Stimulated activated CD4-positive, alpha-beta T cell treated with anti-CD3 and anti-CD28 coated beads, Interleukin-12 subunit alpha, Interleukin-12 subunit beta, amount 100 ng/mL, for 48 hours (primary cell): ENCODE measurements around the gene TAF6.

Experiments used
- DNase-seq, 3 donors: peaks; one replicate each; pipeline ENCODE4 v3.0.0-alpha.2; 2020; ENCODE audit warnings: low read depth in 2 of 3, low spot score in 1 of 3

TAF6 gene

DNA sequence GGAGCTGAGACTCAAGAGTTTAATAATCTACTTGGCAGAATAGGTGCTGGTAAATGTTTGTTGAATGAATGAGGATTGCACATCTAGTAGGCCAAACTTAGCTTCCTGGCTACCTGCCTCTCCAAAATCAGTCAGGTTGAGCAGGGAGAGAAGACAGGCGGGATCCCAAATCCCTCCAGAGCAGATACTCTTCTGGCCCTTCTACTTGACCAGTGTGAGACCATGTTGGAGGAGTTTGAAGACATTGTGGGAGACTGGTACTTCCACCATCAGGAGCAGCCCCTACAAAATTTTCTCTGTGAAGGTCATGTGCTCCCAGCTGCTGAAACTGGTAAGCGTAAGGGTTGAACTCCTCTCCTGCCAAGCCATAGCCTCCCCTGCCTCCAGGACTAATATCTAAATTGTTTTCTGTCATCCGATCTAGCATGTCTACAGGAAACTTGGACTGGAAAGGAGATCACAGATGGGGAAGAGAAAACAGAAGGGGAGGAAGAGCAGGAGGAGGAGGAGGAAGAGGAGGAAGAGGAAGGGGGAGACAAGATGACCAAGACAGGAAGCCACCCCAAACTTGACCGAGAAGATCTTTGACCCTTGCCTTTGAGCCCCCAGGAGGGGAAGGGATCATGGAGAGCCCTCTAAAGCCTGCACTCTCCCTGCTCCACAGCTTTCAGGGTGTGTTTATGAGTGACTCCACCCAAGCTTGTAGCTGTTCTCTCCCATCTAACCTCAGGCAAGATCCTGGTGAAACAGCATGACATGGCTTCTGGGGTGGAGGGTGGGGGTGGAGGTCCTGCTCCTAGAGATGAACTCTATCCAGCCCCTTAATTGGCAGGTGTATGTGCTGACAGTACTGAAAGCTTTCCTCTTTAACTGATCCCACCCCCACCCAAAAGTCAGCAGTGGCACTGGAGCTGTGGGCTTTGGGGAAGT is 5.4 kb upstream of the TAF6 start:
- DNase-seq = no peak

DNA sequence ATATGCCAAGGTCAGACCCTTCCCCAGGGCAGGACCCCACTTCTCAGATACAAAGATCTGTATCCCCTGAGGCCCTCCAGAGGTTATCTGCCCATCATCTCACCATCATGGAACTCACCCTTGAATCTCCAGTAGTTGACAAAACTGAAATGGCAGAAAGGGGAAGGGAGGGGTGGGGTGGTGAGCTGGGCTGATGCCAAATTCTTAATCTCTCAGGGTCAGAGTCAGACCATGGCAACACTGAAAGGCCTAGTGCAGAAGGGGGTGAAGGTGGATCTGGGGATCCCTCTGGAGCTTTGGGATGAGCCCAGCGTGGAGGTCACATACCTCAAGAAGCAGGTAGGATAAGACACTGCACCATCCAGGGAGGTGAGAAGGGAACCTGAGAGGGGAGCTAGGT is 3.4 kb upstream of the TAF6 start:
- DNase-seq = no peak

DNA sequence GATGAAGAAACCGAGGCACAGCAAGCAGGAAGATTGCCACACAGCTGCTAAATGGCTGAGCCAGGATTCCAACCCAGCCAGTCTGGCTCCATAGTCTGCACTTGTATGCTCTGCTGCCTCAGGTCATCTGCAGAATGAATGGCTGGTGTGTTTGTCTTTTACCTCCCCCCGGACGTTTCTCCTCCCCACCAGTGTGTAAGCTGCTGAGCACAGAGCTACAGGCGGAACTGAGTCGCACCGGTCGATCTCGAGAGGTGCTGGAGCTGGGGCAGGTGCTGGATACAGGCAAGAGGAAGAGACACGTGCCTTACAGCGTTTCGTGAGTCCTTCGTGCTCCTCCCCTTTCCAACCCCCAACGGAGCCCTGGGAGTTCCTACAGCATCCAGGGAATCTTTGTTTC is 2.9 kb upstream of the TAF6 start:
- DNase-seq = no peak

DNA sequence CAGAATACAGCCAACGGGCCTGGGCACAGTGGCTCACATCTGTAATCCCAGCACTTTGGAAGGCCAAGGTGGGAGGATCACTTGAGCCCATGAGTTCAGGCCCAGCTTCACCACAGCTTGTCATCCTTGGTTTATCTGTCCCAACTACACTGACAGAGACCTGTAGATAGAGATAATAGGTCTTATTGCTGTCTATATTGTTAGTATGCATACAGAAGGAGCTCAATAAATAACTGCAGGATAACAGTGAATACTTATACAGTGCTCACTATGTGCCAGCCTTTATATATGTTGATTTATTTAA is 1.5 kb upstream of the TAF6 start:
- no peak for DNase-seq

DNA sequence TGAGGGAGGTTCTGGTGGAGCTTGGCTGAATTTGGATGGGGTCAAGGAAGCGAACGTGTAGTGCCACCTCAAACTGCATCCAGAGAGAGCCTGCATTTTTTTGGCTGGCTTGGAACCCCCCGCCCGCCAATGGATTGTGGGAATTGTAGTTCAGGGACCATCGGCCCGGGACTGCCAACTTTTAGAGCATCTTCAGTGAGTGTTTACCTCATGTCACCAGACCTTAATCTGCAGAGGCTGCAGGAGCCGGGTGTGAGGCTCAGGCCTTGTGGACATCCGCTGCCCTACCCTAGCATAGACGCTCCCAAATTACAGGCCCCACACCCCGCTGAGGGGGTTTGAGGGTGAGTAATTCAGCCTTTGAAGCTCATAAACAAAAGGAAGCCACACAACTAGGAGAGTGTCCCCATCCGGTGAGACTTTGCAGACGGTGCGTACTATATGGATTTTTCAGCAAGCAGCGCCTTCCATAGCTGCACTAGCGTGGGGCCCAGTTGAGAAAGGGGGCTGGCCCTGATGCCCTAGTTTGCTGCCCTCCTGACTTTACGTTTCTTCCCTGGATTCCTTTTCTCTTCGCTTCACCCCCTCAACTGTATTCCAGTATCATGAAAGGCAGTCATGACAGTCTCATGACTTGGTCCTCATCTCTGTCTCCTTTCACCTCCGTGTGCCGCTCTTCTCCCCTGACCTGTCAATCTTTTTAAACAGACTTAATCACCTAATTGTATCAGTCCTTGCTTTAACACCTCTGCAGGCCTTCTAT is 993 bp upstream of the TAF6 start:
- DNase-seq = peak in 2 of 3 donors; percentile 50 to 60

DNA sequence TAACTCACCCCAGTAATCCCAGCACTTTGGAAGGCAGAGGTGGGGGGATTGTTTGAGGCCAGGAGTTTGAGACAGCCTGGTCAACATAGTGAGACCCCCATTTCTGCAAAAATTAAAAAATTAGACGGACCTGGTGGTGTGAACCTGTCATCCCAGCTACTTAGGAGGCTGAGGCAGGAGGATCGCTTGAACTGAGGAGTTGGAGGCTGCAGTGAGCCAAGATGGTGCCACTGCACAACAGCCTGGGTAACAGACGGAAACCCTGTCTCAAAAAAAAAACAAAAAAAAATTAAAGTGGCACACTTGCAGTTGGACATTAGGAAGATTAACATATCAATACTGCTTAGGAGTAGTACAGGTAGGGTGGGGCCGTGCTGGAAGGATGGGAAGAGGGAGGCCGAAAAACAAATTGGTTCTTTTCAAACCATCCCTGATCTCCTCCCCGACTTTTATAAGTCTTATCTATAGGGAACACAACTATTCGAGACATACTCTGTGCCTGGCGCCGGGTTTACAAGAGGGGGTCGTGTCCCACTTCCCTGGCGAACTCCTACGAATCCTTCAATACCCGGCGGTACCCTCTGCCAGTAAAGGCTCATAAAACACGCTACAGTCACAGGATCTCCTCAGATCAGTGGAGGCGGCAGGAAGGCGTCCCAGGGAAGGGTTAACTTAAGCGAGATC is 628 bp downstream of the TAF6 start:
- no peak for DNase-seq

DNA sequence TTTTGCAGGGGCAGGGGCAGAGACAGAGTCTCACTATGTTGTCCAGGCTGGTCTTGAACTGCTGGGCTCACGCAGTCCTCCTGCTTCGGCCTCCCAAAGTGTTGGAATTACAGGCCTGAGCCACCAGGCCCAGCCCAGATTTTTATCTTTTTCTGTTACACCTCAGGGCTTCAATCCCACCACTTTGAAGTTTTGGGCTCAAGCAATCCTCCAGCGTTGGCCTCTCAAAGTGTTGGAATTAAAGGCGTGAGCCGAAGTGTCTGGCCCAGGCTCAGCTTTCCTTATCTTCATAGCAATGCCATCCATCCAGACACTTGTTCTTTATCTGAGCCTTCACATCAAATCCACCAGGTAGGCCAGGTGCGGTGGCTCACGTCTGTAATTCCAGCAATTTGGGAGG is 4.1 kb downstream of the TAF6 start:
- DNase-seq = no peak

DNA sequence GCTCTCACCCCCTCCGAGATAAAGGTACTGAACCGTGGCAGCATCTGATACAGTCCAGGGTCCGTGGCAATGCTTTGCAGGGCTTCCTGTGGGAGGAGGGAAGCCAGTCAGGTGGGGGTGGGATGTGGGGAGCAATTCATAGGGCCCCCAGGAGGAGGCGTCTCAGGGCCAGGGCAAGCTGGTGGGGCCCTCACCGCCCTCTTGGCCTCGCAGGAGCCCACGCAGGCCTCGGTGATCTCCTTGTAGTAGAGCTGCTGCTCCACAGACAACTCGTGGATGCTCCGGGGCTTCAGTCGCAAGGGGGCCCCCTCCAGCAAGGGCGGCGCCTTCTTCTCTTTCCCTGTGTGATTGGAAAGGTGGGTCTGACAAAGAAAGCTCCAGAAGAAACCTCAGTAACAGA is 7.2 kb downstream of the TAF6 start:
- no peak for DNase-seq

DNA sequence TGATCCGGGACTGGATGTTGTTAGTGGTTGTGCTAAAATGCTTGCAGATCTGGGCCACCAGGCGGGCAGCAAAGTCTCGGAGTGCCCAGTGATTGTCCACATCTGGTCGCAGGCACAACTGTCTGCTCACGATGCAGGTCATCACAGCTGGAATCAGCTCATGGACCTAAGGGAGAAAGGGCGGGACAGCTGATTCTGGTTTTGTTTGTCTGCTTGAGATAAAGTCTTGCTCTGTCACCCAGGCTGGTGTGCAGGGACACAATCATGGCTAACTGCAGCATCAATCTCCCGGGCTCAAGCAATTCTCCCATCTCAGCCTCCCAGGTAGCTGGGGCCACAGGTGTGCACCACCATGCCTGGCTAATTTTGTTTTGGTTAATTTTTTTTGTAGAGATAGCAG is 8.0 kb downstream of the TAF6 start:
- no peak for DNase-seq

DNA sequence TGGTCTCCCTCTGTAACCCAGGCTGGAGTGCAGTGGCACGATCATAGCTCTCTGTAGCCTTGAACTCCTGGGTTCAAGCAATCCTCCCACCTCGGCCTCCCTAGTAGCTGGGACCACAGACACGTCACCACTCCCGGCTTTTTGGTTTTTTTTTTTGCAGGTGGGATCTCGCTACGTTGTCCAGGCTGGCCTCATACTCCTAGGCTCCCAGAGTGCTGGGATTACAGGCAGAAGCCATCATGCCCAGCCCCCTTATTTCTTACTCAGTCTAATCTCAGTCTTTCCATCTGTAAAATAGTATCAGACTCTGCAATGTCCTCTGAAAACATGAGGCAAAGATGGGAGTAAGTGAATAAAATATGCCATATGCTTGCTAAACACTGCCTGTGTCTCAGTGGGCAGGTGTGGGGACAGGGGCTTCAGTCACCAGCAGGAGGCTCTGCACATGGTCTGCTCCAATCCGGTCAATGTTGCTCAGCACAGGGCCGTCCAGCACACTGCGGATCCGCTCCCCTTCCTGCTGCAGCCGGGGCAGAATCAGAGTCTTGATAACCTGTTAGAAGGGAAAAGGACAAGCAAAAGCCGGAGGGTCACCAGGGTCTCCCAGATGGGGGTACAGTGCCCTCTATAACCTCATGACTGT is 9.5 kb downstream of the TAF6 start:
- no peak for DNase-seq

DNA sequence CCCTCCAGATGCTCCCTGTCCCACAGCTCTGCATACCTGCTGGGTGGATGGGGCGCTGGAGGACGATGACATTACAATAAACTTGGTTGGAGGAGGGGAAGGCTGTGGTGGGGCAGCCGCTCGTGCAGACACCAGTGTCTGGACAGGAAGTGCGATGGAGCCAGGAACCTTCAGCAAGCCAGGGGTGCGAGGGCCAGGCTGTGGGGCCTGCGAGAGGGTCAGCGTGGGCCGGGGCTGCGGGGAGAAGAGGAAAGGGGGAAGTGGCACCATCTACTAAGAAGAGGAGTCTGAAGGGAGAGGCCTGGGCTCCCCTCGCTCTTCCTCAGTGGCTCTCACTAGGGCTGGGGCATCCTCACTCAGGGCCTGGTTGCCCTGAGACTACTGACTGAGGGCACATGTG is 11.3 kb downstream of the TAF6 start:
- DNase-seq = no peak

DNA sequence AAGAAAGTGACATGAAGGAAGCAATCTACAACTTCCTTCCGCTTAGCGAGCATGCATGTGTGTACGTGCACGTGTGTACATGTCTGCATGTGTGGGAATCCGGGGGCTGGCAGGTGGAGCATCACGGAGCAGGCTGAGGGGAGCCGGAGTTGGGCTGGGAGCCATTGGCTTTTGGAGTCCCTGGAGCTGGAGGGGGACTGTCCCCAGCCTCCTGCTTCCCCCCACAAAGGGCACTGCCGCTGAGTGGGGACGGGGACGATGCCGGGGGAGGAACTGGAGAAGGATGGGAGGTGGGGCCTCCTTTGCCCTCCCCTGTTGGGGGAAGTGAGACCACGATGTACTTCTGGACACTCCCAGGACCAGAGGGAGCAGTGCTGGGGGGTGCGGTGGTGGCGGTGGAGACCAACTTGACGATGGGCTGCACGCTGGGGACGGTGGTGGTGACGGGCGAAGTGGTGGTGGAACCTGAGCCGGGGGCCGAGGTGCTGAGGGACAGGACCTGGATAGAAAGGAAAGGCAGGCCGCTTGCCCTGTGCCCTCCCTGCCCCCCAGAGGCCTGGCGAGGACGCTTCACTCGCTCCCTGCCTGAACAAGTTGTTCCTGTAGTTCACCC is 11.9 kb downstream of the TAF6 start:
- DNase-seq = no peak

DNA sequence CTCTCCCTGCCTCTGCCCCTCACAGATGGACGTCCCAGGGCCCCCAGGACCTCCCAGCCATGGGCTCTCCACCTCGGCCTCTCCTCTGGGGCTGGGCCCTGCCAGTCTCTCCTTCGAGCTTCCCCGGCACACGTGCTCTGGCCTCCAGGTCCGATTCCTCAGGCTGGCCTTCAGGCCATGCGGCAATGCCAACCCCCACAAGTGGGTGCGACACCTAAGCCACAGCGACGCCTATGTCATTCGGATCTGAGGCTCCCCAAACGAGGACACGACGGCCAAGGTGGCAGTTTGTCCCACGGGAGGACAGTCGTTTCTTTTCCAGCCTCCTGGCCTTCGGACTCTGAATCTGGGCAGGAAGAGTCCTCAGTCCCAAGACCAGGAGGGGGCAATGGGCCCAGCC is 12.5 kb downstream of the TAF6 start:
- DNase-seq = no peak

DNA sequence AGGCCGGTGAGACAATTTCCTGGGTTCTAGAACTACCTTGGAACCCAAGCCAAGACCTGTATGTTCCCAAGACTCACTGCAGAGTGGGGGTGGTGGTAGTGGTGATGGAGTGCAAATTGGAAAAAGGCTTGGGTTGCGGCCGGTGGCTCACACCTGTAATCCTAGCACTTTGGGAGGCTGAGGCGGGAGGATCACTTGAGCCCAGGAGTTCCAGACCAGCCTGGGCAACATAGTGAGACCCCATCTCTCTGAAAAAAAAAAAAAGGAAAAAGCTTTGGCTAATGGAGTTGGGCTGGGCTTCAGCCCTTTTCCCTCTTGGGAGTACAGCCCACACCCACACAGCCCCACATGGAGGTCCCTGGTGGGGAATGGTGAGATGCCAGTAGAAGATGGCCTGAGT is 13.6 kb downstream of the TAF6 start:
- DNase-seq = no peak

DNA sequence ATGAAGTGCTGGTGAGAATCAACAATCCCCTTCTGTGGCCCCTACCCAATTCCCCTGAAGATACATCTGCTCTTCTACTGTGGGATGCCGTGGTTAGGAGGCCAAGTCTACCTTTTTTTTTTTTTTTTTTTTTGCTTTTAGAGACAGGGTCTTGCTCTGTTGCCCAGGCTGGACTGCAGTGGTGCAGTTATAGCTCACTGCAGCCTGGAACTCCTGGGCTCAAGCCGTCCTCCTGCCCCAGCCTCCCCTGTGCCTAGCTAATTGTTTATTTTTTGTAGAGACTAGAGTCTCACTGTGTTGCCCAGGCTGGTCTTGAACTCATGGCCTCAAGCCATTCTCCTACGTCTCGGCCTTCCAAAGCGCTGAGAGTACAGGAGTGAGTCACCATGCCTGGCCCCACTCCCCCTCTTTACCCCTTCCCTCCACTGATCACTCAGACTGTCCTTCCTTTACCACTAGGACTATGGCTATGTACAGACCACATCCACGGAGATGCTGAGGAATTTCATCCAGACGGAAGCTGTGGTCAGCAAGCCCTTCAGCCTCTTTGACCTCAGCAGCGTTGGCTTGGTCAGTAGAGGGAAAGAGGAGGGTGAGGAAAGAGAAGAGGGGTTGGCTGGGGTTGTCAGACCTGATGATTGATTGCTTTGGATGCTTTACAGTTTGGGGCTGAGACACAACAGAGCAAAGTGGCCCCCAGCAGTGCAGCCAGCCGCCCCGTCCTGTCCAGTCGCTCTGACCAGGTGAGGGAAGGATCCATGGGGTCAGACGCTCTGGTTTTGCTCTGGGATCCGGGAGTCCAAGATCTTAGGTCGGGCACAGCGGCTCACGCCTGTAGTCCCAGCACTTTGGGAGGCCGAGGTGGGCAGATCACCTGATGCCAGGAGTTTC is 16.0 kb downstream of the TAF6 start:
- no peak for DNase-seq

DNA sequence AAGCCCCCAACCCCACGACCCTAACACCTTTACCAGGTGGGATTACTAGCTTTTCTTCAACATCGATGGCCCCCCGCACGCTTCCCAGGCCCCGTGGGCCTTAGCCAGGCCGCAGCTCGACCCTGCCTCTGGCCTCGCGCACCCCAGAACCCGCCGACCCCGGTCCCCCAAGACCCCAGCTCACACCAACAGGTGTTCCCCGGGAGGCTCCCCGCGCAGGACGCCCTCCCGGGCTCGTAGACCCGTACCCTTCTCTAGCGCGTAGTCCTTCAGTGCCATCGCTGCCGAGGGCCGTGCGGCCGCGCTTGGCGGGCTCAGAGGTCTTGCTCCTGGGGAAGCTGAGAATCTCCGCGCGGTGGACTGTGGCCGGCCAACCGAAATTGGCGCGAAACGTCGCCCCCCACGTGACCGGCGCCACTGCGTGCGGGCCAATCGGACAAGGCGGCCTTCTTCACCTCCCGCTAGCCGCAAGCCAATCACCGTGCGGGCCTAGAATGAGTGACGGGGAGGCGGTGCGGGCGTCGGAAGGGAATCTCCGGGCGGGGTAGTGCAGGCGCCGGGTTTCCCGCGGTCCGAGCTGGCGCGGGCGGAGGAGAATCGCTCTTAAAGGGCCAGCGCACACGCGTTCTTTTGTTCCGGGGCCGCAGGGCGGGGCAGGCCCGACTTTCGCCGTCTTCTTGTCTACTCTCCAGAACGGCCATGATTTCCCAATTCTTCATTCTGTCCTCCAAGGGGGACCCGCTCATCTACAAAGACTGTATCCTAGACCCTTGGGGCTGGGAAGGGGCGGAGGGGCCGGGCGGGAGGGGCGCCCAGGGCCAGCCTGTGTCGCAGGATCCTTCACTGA is 17.9 kb downstream of the TAF6 start, which contains the start of the genes AP4M1 and MCM7:
Gene AP4M1, plus strand, starts transcription at position 628 of the 847 bp plus-strand sequence. Its CDS starts 72 bp downstream, at position 700.
Gene MCM7, minus strand, starts transcription at position 382 of the 847 bp plus-strand sequence. Its CDS starts 103 bp downstream, at position 279.
- DNase-seq = peak; percentile 96 to 98 (median 98)

DNA sequence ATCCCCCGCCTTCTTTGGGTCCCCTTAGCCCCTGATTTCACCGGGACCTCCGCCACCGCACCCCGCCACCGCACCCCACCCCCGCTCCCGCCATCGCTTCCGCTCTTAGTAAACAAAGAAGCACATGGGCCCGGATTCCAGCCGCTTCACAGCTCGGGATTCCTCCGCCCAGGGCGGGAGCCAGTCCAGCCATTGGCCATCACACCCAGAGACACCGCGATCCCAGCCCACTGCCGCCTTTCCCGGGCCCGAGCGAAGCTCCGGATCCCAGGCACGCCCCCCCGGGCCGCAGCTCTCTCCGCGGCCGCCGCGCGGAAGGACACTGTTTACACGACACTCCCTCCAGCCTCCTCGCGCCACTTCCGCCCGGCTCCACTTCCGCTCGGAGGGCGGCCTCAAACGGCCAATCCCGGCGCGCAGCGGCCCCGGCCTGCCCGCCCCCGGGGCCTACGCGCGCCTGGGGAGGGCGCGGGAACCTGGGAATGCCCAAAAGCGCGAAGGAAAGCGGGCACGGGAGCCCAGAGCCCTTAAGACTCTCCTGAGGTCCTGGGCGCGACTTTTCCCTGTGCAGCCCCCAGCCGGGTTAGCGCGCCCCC is 18.6 kb downstream of the TAF6 start:
- peak; percentile 70 to 83 (median 76) for DNase-seq

DNA sequence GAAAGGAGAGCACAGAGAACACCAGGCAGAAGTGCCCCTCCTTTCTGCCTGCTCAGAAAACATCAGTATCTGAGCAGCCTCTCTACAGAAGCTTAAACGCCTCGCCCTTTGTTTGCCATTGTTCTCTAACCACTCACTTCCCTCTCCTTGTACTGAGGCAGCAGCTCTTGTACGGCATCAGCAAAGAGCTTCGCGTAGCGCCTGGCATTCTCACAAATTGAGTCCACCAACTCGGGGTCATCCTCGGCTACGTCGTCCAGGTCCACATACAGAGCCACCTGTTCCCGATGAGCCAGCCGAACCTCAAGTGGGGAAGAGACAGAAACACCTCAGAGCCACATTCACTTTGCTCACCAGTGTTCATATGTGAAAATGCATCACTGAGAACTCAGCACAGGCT is 19.7 kb downstream of the TAF6 start:
- no peak for DNase-seq

DNA sequence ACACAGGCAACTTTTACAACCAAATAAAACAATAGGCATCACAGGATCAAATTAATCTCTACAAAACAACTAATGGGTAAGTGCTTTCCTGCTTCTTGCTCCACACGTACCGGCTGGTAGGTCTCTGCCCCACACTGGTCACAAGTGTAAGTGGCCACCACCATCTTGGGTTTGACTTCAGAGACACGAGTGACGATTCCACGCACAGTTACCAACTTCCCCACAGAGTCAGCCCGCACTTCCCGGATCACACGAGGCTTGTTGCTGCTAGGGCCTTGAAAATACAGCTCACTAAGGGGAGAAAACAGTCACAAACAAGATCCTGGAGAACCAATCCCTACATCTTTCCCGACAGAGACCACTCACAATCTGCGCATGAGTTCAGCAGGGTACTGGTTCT is 20.2 kb downstream of the TAF6 start:
- no peak for DNase-seq
